H1 (cell line): ENCODE results near the gene UBE2D3. TPM values are rescaled to one million over a fixed set of nuclear protein-coding genes. Genes with fewer than 3 reads are reported as not detected.

Experiments
- CTCF ChIA-PET: fragments of 300-600 bp; sonication (Branson Sonifier 250); formaldehyde crosslinking; loops from one replicate; lab custom pipeline; 2021; ENCODE audit not compliant: partially characterized antibody; lab: Charles Lee
- POLR2A ChIA-PET: fragments of 300-600 bp; sonication (Branson Sonifier 250); formaldehyde crosslinking; loops from one replicate; lab custom pipeline; 2021; ENCODE audit warnings: inconsistent platforms; ENCODE audit not compliant: partially characterized antibody; lab: Charles Lee
- DNase-seq, 2 experiments: peaks; one replicate each; pipeline versions ENCODE4 v3.0.0 to v3.0.0-alpha.2; 2010 to 2022; ENCODE audit warnings: low spot score in 2 of 2, low read depth in 1 of 2, mixed read lengths in 1 of 2
- FAIRE-seq: peaks from 2 replicates; lab custom pipeline; 2011; peaks lifted over from hg19 to GRCh38; lab: Jason Lieb, UNC
- H2AFZ ChIP-seq: 2 replicates; pipeline ENCODE4 v1.8.1; 2012; ENCODE audit warnings: low read length, inconsistent platforms
- H2AK5ac ChIP-seq: 2 replicates; pipeline ENCODE4 v1.6.1; 2013; ENCODE audit warnings: low read depth, low read length
- H2BK120ac ChIP-seq: replicated peaks from 2 replicates; pipeline ENCODE3; 2013; ENCODE audit warnings: low read depth, low read length, inconsistent platforms
- H2BK12ac ChIP-seq: 2 replicates; pipeline ENCODE4 v1.6.1; 2013; ENCODE audit warnings: low read depth, low read length
- H2BK15ac ChIP-seq: 2 replicates; pipeline ENCODE4 v1.6.1; 2013; ENCODE audit warnings: low read length
- H2BK20ac ChIP-seq: 2 replicates; pipeline ENCODE4 v1.6.1; 2013; ENCODE audit warnings: low read length
- H2BK5ac ChIP-seq: 2 replicates; pipeline ENCODE4 v1.6.1; 2013; ENCODE audit warnings: low read depth, low read length
- H3K14ac ChIP-seq: 2 replicates; pipeline ENCODE4 v1.6.1; 2013; ENCODE audit warnings: inconsistent platforms; ENCODE audit not compliant: insufficient read length
- H3K18ac ChIP-seq: 2 replicates; pipeline ENCODE4 v1.6.1; 2013; ENCODE audit warnings: low read length; ENCODE audit errors: extremely low read depth
- H3K23ac ChIP-seq: 2 replicates; pipeline ENCODE4 v1.6.1; 2013; ENCODE audit warnings: inconsistent platforms; ENCODE audit not compliant: insufficient read length
- H3K23me2 ChIP-seq: 2 replicates; pipeline ENCODE4 v1.6.1; 2013; ENCODE audit warnings: low read depth, low read length
- H3K27ac ChIP-seq: 2 replicates; pipeline ENCODE4 v1.6.1; 2011; ENCODE audit warnings: low read depth, low read length, inconsistent platforms
- H3K27me3 ChIP-seq, 4 experiments: replicated peaks in 1 of 4; 1 replicate in 1 of 4; 2 replicates in 3 of 4; pipeline versions ENCODE4 v1.6.1 to v1.8.1; 2011 to 2013; ENCODE audit warnings: low read length in 3 of 4, mild to moderate bottlenecking in 3 of 4, inconsistent platforms in 2 of 4, mixed read lengths in 2 of 4, moderate library complexity in 1 of 4; ENCODE audit not compliant: control insufficient read depth in 3 of 4, insufficient read depth in 3 of 4; ENCODE audit errors: extremely low read depth in 1 of 4
- H3K36me3 ChIP-seq, 4 experiments: 2 replicates each; pipeline versions ENCODE4 v1.6.1 to v1.8.1; 2011 to 2013; ENCODE audit warnings: mild to moderate bottlenecking in 4 of 4, low read length in 3 of 4, moderate library complexity in 2 of 4, control low read depth in 1 of 4, inconsistent platforms in 1 of 4; ENCODE audit not compliant: insufficient read depth in 4 of 4, control insufficient read depth in 2 of 4
- H3K4ac ChIP-seq: replicated peaks from 2 replicates; pipeline ENCODE3; 2013; ENCODE audit warnings: low read length, low read depth, mixed read lengths, inconsistent platforms; ENCODE audit not compliant: insufficient read length
- H3K4me1 ChIP-seq, 4 experiments: replicated peaks in 1 of 4; 1 replicate in 1 of 4; 2 replicates in 3 of 4; pipeline versions ENCODE4 v1.6.1 to v1.8.1; 2011 to 2013; ENCODE audit warnings: low read length in 3 of 4, inconsistent platforms in 2 of 4, mixed read lengths in 1 of 4; ENCODE audit not compliant: insufficient read depth in 4 of 4, control insufficient read depth in 3 of 4
- H3K4me2 ChIP-seq, 2 experiments: 2 replicates each; pipeline versions ENCODE4 v1.6.1 to v1.8.1; 2011 to 2013; ENCODE audit warnings: low read depth in 2 of 2, low read length in 2 of 2, control low read depth in 1 of 2, inconsistent platforms in 1 of 2, mild to moderate bottlenecking in 1 of 2; ENCODE audit not compliant: insufficient read depth in 1 of 2
- H3K4me3 ChIP-seq, 4 experiments: fragments of 200-600, 300-600 bp in 1 of 4; sonication (generic), shearing (Covaris generic), sonication (Bioruptor Twin) in 1 of 4; 2 replicates each; pipeline versions ENCODE4 v1.5.1 to v1.8.1; 2011 to 2016; ENCODE audit warnings: low read length in 4 of 4, low read depth in 3 of 4, control low read depth in 2 of 4, inconsistent platforms in 2 of 4, mild to moderate bottlenecking in 2 of 4, mixed read lengths in 1 of 4, moderate library complexity in 1 of 4; ENCODE audit not compliant: insufficient read depth in 2 of 4; ENCODE audit errors: extremely low read depth in 1 of 4
- H3K56ac ChIP-seq: replicated peaks from 2 replicates; pipeline ENCODE3; 2013; ENCODE audit warnings: low read depth, mild to moderate bottlenecking, mixed read lengths, low read length, inconsistent platforms; ENCODE audit not compliant: insufficient read length
- H3K79me1 ChIP-seq: 2 replicates; pipeline ENCODE4 v1.6.1; 2013; ENCODE audit warnings: low read depth, low read length, control low read depth
- H3K79me2 ChIP-seq, 2 experiments: 2 replicates each; pipeline versions ENCODE4 v1.6.1 to v1.8.1; 2012 to 2013; ENCODE audit warnings: low read length in 2 of 2, mild to moderate bottlenecking in 2 of 2, inconsistent platforms in 1 of 2; ENCODE audit not compliant: insufficient read depth in 2 of 2, control insufficient read depth in 1 of 2
- H3K9ac ChIP-seq, 4 experiments: replicated peaks in 1 of 4; 1 replicate in 1 of 4; 2 replicates in 3 of 4; pipeline versions ENCODE4 v1.6.1 to v1.8.1; 2011 to 2013; ENCODE audit warnings: low read depth in 3 of 4, low read length in 3 of 4, control low read depth in 2 of 4, mild to moderate bottlenecking in 2 of 4, moderate library complexity in 2 of 4, inconsistent platforms in 1 of 4; ENCODE audit errors: extremely low read depth in 1 of 4
- H3K9me3 ChIP-seq, 2 experiments: 2 replicates each; pipeline versions ENCODE4 v1.6.1 to v1.8.1; 2012 to 2013; ENCODE audit warnings: mild to moderate bottlenecking in 2 of 2, moderate library complexity in 2 of 2, control low read depth in 1 of 2, inconsistent platforms in 1 of 2, low read depth in 1 of 2, low read length in 1 of 2, mixed read lengths in 1 of 2; ENCODE audit not compliant: insufficient read depth in 2 of 2
- H4K20me1 ChIP-seq, 2 experiments: replicated peaks in 1 of 2; 2 replicates each; pipeline versions ENCODE3 to v1.8.1; 2011 to 2013; ENCODE audit warnings: inconsistent platforms in 2 of 2, low read length in 2 of 2, mild to moderate bottlenecking in 1 of 2; ENCODE audit not compliant: insufficient read depth in 2 of 2, control insufficient read depth in 1 of 2
- H4K5ac ChIP-seq: 2 replicates; pipeline ENCODE4 v1.6.1; 2013; ENCODE audit warnings: low read length, low read depth, mixed read lengths, inconsistent platforms; ENCODE audit not compliant: insufficient read length
- H4K8ac ChIP-seq: 2 replicates; pipeline ENCODE4 v1.8.0; 2013; ENCODE audit warnings: mild to moderate bottlenecking, moderate library complexity, low read length, inconsistent platforms; ENCODE audit not compliant: insufficient read depth; ENCODE audit errors: extremely low read depth
- H4K91ac ChIP-seq: replicated peaks from 2 replicates; pipeline ENCODE3; 2013; ENCODE audit warnings: low read length, mixed read lengths, inconsistent platforms; ENCODE audit not compliant: insufficient read length
- MAFK ChIP-seq: IDR thresholded peaks from 2 replicates; pipeline ENCODE4 v1.6.1; 2012; ENCODE audit warnings: low read depth, mild to moderate bottlenecking, improper control_type of control experiment, low read length
- NRF1 ChIP-seq: IDR thresholded peaks from 2 replicates; pipeline ENCODE4 v1.6.1; 2011; ENCODE audit warnings: mild to moderate bottlenecking, low read depth, low read length, improper control_type of control experiment
- POU5F1 ChIP-seq: IDR thresholded peaks from 2 replicates; pipeline ENCODE4 v1.6.1; 2011; ENCODE audit warnings: low read depth, mild to moderate bottlenecking, low read length, moderate library complexity
- WGBS, 2 experiments: shearing (Covaris generic) in 1 of 2; methylation state at CpG; one replicate each; pipeline versions ENCODE4 v1.1.6 to v1.1.7; 2013 to 2015; ENCODE audit warnings: low lambda C conversion rate in 2 of 2, mixed read lengths in 2 of 2, inconsistent platforms in 1 of 2, low coverage in 1 of 2, missing lambda C conversion rate in 1 of 2; ENCODE audit not compliant: insufficient replicate concordance in 2 of 2, insufficient coverage in 1 of 2, insufficient read length in 1 of 2; ENCODE audit errors: extremely low coverage in 1 of 2, missing lambda C conversion rate in 1 of 2; 5-methylcytosine and 5-hydroxymethylcytosine counted together
- polyA plus RNA-seq, 7 experiments: library from polyadenylated mRNA; depleted of rRNA in 3 of 7; stranded (reverse) in 5 of 7; unstranded in 2 of 7; fragments of >200 nt in 5 of 7; fragments of 200-250 nt in 2 of 7; gene quantifications; 1 replicate in 5 of 7; 2 replicates in 1 of 7; 4 replicates in 1 of 7; pipeline versions ENCODE4 v1.2.1 to v1.2.3, GENCODE V29; 2011 to 2013; ENCODE audit warnings: missing spikeins in 2 of 7, mixed read lengths in 2 of 7
- total RNA-seq: library from RNA; stranded (reverse); fragmentation: NEBNext Ultra II Directional; extraction: Animal tissue kit (Norgen Biotek cat#: 25700); gene quantifications from 2 replicates; pipeline ENCODE4 v1.2.1, GENCODE V29; 2021

UBE2D3 gene
- total and polyA plus RNA-seq, 2 of the 8 experiments (the other 6 are each of a cell fraction or from before 2014, with no cell fraction given), result 396 to 544 TPM

DNA sequence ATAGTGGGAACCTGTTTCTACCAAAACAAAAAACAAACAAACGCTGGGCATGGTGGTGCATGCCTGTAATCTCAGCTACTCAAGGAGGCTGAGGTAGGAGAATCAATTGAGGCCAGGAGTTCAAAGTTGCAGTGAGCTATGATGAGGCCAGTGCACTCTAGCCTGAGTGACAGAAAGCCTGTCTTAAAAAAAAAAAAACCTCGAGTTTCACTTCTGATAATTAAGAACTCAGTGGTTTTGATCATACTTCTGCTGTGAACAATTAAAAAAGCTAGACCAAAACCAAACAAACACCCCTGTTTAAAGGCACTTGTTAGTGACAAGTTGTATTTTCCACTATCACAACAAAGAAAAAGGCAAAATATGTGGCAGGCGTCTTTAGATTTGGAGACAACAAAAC is 15.0 kb upstream of the UBE2D3 start:
- 80% methylated on average over 3 of the region's 3 CpGs; no CpG with 5 or more reads in 1 of the 2 experiments for WGBS, 2 experiments
- Histone ChIP-seq H2BK20ac (no peak overlapping the region), H3K9ac (no peak overlapping the region), H3K56ac (no peak overlapping the region), H3K9me3 (no peaks in the 10 kb centered on the region), H3K18ac (no peak overlapping the region), H4K8ac (no peak overlapping the region), H3K23ac (no peak overlapping the region), H3K4ac (no peak overlapping the region), H3K36me3 (no peaks in the 10 kb centered on the region), H2BK15ac (no peak overlapping the region), H2BK120ac (no peak overlapping the region), H4K20me1 (no peaks in the 10 kb centered on the region), H2AFZ (no peak overlapping the region), H3K79me1 (no peaks in the 10 kb centered on the region), H4K5ac (no peak overlapping the region), H3K23me2 (no peaks in the 10 kb centered on the region), H2BK5ac (no peak overlapping the region), H3K27me3 (no peaks in the 10 kb centered on the region), H3K4me1 (peaks cover 0 to 3% (median 0%) of the 10 kb centered on the region in 4 experiments; a peak in 1 of 7 replicates), H4K91ac (no peak overlapping the region), H3K4me2 (no peak overlapping the region), H3K27ac (no peak overlapping the region), H3K79me2 (no peaks in the 10 kb centered on the region), H3K14ac (no peak overlapping the region), H2BK12ac (no peak overlapping the region), H3K4me3 (no peak overlapping the region), H2AK5ac (no peak overlapping the region)
- ChIA-PET POLR2A (interaction anchor here (3.2 kb wide), 1 partner anchor 14 kb away, joined by 22 read pairs; the partner anchor contains the start of gene UBE2D3), CTCF (interaction anchor here (0.6 kb wide), 1 partner anchor 256 kb away, joined by 4 read pairs; no protein-coding TSS in a partner anchor)
- TF ChIP-seq NRF1 (no peak), POU5F1 (no peak), MAFK (no peak)
- DNase-seq (no peak), FAIRE-seq (no peak)
